SK-N-SH (cell line): ENCODE results near the gene FAM83E. TPM values are rescaled to one million over a fixed set of nuclear protein-coding genes. Genes with fewer than 3 reads are reported as not detected.

Source experiments
- CTCF ChIA-PET: fragments of 300-600, 350-600 bp; formaldehyde crosslinking; extraction: SDS; loops from one replicate; lab custom pipeline; 2021; lab: Yijun Ruan, JAX
- POLR2A ChIA-PET: fragments of 350-600 bp; sonication (Branson Sonifier 250); formaldehyde crosslinking; extraction: SDS; loops from one replicate; lab custom pipeline; 2020; ENCODE audit warnings: antibody characterized with exemption, inconsistent platforms; lab: Yijun Ruan, JAX
- DNase-seq: peaks from one replicate; pipeline ENCODE4 v3.0.0; 2012
- H2AFZ ChIP-seq: fragments of 200-600 bp; sonication (generic); 2 replicates; pipeline ENCODE4 v1.8.1; 2016; ENCODE audit warnings: antibody characterized with exemption, mild to moderate bottlenecking, low read depth
- H3F3A ChIP-seq: fragments of 200-600 bp; sonication (generic); replicated peaks from 2 replicates; pipeline ENCODE3; 2016; ENCODE audit warnings: antibody characterized with exemption, mild to moderate bottlenecking; ENCODE audit not compliant: insufficient read depth
- H3K27ac ChIP-seq, 2 experiments: fragments of 200-500 bp in 1 of 2; fragments of 200-600 bp in 1 of 2; sonication (Bioruptor generic) in 1 of 2; sonication (generic), shearing (Covaris generic) in 1 of 2; 2 replicates each; pipeline versions ENCODE4 v1.5.1 to v1.6.1; 2014 to 2016; ENCODE audit warnings: low read depth in 2 of 2, inconsistent platforms in 1 of 2, low read length in 1 of 2, mild to moderate bottlenecking in 1 of 2, mixed read lengths in 1 of 2
- H3K27me3 ChIP-seq: fragments of 200-600 bp; sonication (generic), shearing (Covaris generic); 2 replicates; pipeline ENCODE4 v1.6.1; 2016; ENCODE audit warnings: mixed run types; ENCODE audit not compliant: insufficient read depth
- H3K36me3 ChIP-seq, 2 experiments: fragments of 200-500 bp in 1 of 2; fragments of 200-600 bp in 1 of 2; sonication (Bioruptor generic) in 1 of 2; sonication (generic) in 1 of 2; replicated peaks in 1 of 2; 2 replicates each; pipeline versions ENCODE3 to v1.5.1; 2014 to 2016; ENCODE audit warnings: low read length in 1 of 2, mild to moderate bottlenecking in 1 of 2; ENCODE audit not compliant: insufficient read depth in 2 of 2, control insufficient read depth in 1 of 2
- H3K4me1 ChIP-seq, 2 experiments: fragments of 200-500 bp in 1 of 2; fragments of 200-600 bp in 1 of 2; sonication (Bioruptor generic) in 1 of 2; sonication (generic), shearing (Covaris generic) in 1 of 2; 2 replicates each; pipeline versions ENCODE4 v1.5.1 to v1.6.1; 2014 to 2016; ENCODE audit warnings: low read depth in 1 of 2, low read length in 1 of 2, mixed run types in 1 of 2; ENCODE audit not compliant: insufficient read depth in 2 of 2, control insufficient read depth in 1 of 2
- H3K4me2 ChIP-seq: fragments of 200-600 bp; sonication (generic), shearing (Covaris generic); 2 replicates; pipeline ENCODE4 v1.6.1; 2017; ENCODE audit warnings: mixed run types
- H3K4me3 ChIP-seq, 2 experiments: fragments of 200-500 bp in 1 of 2; fragments of 200-600 bp in 1 of 2; sonication (Bioruptor generic) in 1 of 2; sonication (generic), shearing (Covaris generic) in 1 of 2; 2 replicates each; pipeline versions ENCODE4 v1.5.1 to v1.8.1; 2014 to 2016; ENCODE audit warnings: low read depth in 2 of 2, inconsistent platforms in 1 of 2, low read length in 1 of 2, mild to moderate bottlenecking in 1 of 2, mixed read lengths in 1 of 2, moderate library complexity in 1 of 2
- H3K79me2 ChIP-seq: fragments of 200-600 bp; sonication (generic); 2 replicates; pipeline ENCODE4 v1.8.1; 2017; ENCODE audit warnings: mild to moderate bottlenecking; ENCODE audit not compliant: insufficient read depth
- H3K9ac ChIP-seq: fragments of 200-600 bp; sonication (generic); 2 replicates; pipeline ENCODE4 v1.6.1; 2017; ENCODE audit warnings: mixed run types
- H3K9me2 ChIP-seq: fragments of 200-600 bp; sonication (generic); 2 replicates; pipeline ENCODE4 v1.6.1; 2017; ENCODE audit warnings: mixed run types
- H3K9me3 ChIP-seq: fragments of 200-600 bp; sonication (generic); 2 replicates; pipeline ENCODE4 v1.6.1; 2017; ENCODE audit warnings: mixed run types, mild to moderate bottlenecking, moderate library complexity
- H4K20me1 ChIP-seq: fragments of 200-600 bp; sonication (generic); 2 replicates; pipeline ENCODE4 v1.6.1; 2017; ENCODE audit warnings: mild to moderate bottlenecking, mixed run types; ENCODE audit not compliant: insufficient read depth
- CHD2 ChIP-seq: fragments of 150-350 bp; IDR thresholded peaks from 2 replicates; pipeline ENCODE4 v1.6.1; 2018; ENCODE audit warnings: low read length; ENCODE audit not compliant: partially characterized antibody
- ELF1 ChIP-seq: IDR thresholded peaks from 2 replicates; pipeline ENCODE4 v1.4.0; 2012
- EP300 ChIP-seq, 2 experiments: IDR thresholded peaks; 2 replicates each; pipeline versions ENCODE4 v1.4.0 to v1.6.1; 2012; ENCODE audit warnings: borderline replicate concordance in 1 of 2, low read depth in 1 of 2, low read length in 1 of 2
- GABPA ChIP-seq: IDR thresholded peaks from 2 replicates; pipeline ENCODE4 v1.4.0; 2012; ENCODE audit warnings: low read depth, mild to moderate bottlenecking
- GATA2 ChIP-seq: sonication (generic); formaldehyde crosslinking; IDR thresholded peaks from 2 replicates; pipeline ENCODE4 v1.5.0; 2020; ENCODE audit warnings: mild to moderate bottlenecking, missing genetic modification reagents
- MEF2A ChIP-seq: IDR thresholded peaks from 2 replicates; pipeline ENCODE4 v1.4.0; 2012; ENCODE audit warnings: low read depth, borderline replicate concordance
- MXI1 ChIP-seq: IDR thresholded peaks from 2 replicates; pipeline ENCODE4 v1.6.1; 2012; ENCODE audit warnings: mild to moderate bottlenecking, low read depth, low read length, improper control_type of control experiment
- NRF1 ChIP-seq: IDR thresholded peaks from 2 replicates; pipeline ENCODE4 v1.6.1; 2012; ENCODE audit warnings: low read depth, mild to moderate bottlenecking, low read length
- POLR2AphosphoS5 ChIP-seq: IDR thresholded peaks from 2 replicates; pipeline ENCODE4 v1.6.1; 2012; ENCODE audit warnings: low read depth, low read length
- RAD21 ChIP-seq: IDR thresholded peaks from 2 replicates; pipeline ENCODE4 v1.6.1; 2012; ENCODE audit warnings: mild to moderate bottlenecking, low read length
- RXRA ChIP-seq: IDR thresholded peaks from 2 replicates; pipeline ENCODE4 v1.4.0; 2012; ENCODE audit warnings: low read depth, mild to moderate bottlenecking, borderline replicate concordance
- SIN3A ChIP-seq: IDR thresholded peaks from 2 replicates; pipeline ENCODE4 v1.6.1; 2012; ENCODE audit warnings: low read depth, mild to moderate bottlenecking, low read length, moderate library complexity, borderline replicate concordance
- SMC3 ChIP-seq: IDR thresholded peaks from 2 replicates; pipeline ENCODE4 v1.6.1; 2012; ENCODE audit warnings: low read depth, low read length, improper control_type of control experiment
- TEAD4 ChIP-seq: IDR thresholded peaks from 2 replicates; pipeline ENCODE4 v1.4.0; 2012; ENCODE audit warnings: mild to moderate bottlenecking, borderline replicate concordance; ENCODE audit not compliant: insufficient read depth
- YY1 ChIP-seq: IDR thresholded peaks from 2 replicates; pipeline ENCODE4 v1.4.0; 2012; ENCODE audit warnings: low read depth, mild to moderate bottlenecking
- WGBS: methylation state at CpG from one replicate; pipeline ENCODE4 v1.1.6; 2017; ENCODE audit warnings: low lambda C conversion rate; 5-methylcytosine and 5-hydroxymethylcytosine counted together
- polyA plus RNA-seq, 3 experiments: library from polyadenylated mRNA; depleted of rRNA; stranded (reverse); fragments of >200 nt; gene quantifications; 2 replicates each; pipeline ENCODE4 v1.2.3, GENCODE V29; 2012
- TF ChIP-seq, protein P1 (sequence below): fragments of 150-350 bp; IDR thresholded peaks from 2 replicates; pipeline ENCODE4 v1.6.1; 2016; ENCODE audit warnings: mild to moderate bottlenecking, low read depth, low read length
- TF ChIP-seq, protein P2 (sequence below): IDR thresholded peaks from 2 replicates; pipeline ENCODE4 v1.4.0; 2012; ENCODE audit warnings: low read depth, borderline replicate concordance
- TF ChIP-seq, protein P3 (sequence below): IDR thresholded peaks from 2 replicates; pipeline ENCODE4 v1.4.0; 2012; ENCODE audit warnings: low read depth
- TF ChIP-seq, protein P4 (sequence below): fragments of 150-350 bp; IDR thresholded peaks from 2 replicates; pipeline ENCODE4 v1.6.1; 2017; ENCODE audit warnings: antibody characterized with exemption, low read length, low read depth, borderline replicate concordance

FAM83E gene
- polyA plus RNA-seq, 1 of the 3 experiments (the other 2 are of a cell fraction) = 0.44 TPM

DNA sequence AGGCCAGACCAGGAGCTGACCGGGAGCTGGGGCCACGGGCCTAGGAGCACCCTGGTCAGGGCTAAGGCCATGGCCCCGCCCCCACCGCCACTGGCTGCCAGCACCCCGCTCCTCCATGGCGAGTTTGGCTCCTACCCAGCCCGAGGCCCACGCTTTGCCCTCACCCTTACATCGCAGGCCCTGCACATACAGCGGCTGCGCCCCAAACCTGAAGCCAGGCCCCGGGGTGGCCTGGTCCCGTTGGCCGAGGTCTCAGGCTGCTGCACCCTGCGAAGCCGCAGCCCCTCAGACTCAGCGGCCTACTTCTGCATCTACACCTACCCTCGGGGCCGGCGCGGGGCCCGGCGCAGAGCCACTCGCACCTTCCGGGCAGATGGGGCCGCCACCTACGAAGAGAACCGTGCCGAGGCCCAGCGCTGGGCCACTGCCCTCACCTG lies 11.0 kb upstream of the FAM83E start (continued):
- TF ChIP-seq, protein P1, sequence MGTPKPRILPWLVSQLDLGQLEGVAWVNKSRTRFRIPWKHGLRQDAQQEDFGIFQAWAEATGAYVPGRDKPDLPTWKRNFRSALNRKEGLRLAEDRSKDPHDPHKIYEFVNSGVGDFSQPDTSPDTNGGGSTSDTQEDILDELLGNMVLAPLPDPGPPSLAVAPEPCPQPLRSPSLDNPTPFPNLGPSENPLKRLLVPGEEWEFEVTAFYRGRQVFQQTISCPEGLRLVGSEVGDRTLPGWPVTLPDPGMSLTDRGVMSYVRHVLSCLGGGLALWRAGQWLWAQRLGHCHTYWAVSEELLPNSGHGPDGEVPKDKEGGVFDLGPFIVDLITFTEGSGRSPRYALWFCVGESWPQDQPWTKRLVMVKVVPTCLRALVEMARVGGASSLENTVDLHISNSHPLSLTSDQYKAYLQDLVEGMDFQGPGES = no peak
- TF ChIP-seq, protein P2, sequence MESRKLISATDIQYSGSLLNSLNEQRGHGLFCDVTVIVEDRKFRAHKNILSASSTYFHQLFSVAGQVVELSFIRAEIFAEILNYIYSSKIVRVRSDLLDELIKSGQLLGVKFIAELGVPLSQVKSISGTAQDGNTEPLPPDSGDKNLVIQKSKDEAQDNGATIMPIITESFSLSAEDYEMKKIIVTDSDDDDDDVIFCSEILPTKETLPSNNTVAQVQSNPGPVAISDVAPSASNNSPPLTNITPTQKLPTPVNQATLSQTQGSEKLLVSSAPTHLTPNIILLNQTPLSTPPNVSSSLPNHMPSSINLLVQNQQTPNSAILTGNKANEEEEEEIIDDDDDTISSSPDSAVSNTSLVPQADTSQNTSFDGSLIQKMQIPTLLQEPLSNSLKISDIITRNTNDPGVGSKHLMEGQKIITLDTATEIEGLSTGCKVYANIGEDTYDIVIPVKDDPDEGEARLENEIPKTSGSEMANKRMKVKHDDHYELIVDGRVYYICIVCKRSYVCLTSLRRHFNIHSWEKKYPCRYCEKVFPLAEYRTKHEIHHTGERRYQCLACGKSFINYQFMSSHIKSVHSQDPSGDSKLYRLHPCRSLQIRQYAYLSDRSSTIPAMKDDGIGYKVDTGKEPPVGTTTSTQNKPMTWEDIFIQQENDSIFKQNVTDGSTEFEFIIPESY = no peak
- TF ChIP-seq RXRA (no peak), CHD2 (no peak)

DNA sequence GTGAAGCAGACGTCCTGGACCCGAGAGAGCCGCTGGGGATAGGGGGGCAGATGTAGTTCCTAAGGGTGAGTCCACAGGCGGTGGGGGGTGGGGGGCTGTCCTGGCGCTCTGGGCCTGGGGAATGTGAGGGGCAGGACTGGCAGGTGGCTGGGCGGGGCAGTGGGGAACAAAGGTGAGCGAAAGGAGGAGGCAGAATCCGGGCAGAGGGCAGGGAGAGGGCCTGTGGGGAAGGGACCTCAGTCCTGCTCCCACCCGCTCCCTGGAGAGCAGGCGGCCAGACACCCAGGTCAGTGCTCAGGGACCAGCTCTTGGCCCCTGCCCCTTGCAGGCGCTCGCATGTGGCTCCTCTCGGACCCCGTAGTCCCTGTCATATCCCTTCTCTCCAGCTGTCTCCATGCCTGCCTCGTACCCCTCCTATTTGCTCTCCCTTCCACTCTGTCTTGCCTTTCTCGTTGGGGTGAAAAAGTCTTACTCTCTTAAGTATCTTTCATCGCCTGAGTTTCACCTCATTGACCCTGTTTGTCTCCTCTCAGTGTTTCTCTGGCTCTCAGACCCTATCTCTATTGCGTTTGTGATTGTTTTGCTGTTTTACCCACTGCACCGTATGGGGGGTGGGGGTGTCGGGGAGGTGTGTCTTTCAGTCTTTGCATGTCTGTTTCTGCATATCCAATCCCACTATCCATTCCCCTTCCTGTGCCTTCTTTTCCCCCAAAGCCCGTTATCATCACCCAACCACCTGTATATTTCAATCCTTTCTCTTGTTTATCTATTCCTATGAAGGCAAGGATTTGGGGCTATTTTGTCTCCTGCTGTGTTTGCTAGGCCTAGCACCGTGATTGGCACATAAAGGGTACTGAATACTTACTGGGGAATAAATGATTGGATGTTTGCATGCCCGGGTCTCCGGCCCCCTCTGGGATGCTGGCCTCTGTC lies 10.2 kb upstream of the FAM83E start:
- 56% methylated on average over 24 of the region's 24 CpGs for WGBS
- TF ChIP-seq, protein P3, sequence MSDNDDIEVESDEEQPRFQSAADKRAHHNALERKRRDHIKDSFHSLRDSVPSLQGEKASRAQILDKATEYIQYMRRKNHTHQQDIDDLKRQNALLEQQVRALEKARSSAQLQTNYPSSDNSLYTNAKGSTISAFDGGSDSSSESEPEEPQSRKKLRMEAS = no peak
- TF ChIP-seq SIN3A (no peak), ELF1 (no peak)
- Histone ChIP-seq H3K9me2 (no peaks in the 10 kb centered on the region), H3K9me3 (no peaks in the 10 kb centered on the region), H3K4me2 (peak overlapping the region; percentile 98), H3K79me2 (peaks cover 10% of the 10 kb centered on the region), H3K27ac (peak overlapping the region; percentile 35 to 69; a peak in 3 of 4 replicates), H3K27me3 (no peaks in the 10 kb centered on the region), H4K20me1 (no peaks in the 10 kb centered on the region), H3K9ac (peak overlapping the region; percentile 74), H3K4me3 (peak overlapping the region; percentile 64 to 68), H2AFZ (no peak overlapping the region), H3K4me1 (peaks cover 4 to 22% of the 10 kb centered on the region in 2 experiments; a peak in 2 of 4 replicates), H3K36me3 (peaks cover 9 to 10% of the 10 kb centered on the region in 2 experiments), H3F3A (peaks cover 19% of the 10 kb centered on the region)
- ChIA-PET POLR2A (interaction anchor here (1.5 kb wide), 1 partner anchor 9 kb away, joined by 3 read pairs; no protein-coding TSS in a partner anchor), CTCF (interaction anchor here (2.2 kb wide), 1 partner anchor 36 kb away, joined by 7 read pairs; no protein-coding TSS in a partner anchor)
- DNase-seq = no peak

DNA sequence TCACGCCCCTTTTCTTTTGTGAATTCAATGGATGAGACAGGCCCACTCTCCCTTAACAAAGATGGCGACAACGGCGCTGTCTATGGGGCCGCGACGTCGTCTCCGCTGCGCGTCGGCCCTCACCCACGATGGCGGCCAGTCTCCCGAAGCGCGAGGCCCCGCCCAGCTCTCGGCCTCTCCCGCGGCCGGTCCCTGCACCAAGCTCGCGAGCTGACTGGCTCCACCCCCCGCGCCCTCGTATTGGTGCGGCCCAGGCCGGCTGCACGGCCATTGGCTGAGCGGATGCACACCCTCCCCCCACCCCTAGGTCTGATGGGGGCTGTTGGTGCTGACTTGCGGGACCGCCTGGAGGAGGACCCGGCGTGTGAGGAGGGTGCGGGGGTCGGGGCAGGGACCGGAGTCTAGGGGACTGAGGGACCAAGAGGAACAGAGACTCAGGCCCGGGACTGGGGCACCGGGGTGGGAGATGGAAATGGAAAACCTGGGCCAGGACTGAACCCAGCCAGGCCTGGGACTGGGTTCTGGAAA lies 9.3 kb upstream of the FAM83E start:
- Histone ChIP-seq H3K36me3 (peaks cover 3 to 4% of the 10 kb centered on the region in 2 experiments), H2AFZ (peak overlapping the region; percentile 77; the same call in 1 of the 2 replicates), H3K4me3 (peak overlapping the region; percentile 64 to 68), H3K4me2 (peak overlapping the region; percentile 98), H3F3A (peaks cover 22% of the 10 kb centered on the region), H3K79me2 (peaks cover 10% of the 10 kb centered on the region), H3K4me1 (peaks cover 4 to 26% of the 10 kb centered on the region in 2 experiments; a peak in 2 of 4 replicates), H4K20me1 (no peaks in the 10 kb centered on the region), H3K9ac (peak overlapping the region; percentile 74), H3K27ac (peak overlapping the region; percentile 78 to 98), H3K9me2 (no peaks in the 10 kb centered on the region), H3K27me3 (no peaks in the 10 kb centered on the region), H3K9me3 (no peaks in the 10 kb centered on the region)
- ChIA-PET POLR2A (interaction anchor here (0.9 to 1.5 kb wide), 5 partner anchors 8 to 27 kb away, joined by 3 to 13 read pairs (median 5); partner anchors contain the start of gene CA11), CTCF (interaction anchor here (1.6 to 2.2 kb wide), 2 partner anchors 16 to 35 kb away, joined by 5 to 7 read pairs; no protein-coding TSS in a partner anchor)
- DNase-seq = peak; percentile 97
- WGBS = 10% methylated on average over 35 of the region's 40 CpGs
- TF ChIP-seq MXI1 (peak; percentile 46; the same call in 1 of the 2 replicates), EP300 (IDR thresholded peaks at IDR 0.05; ENCODE audit: borderline replicate concordance in 1 of 2, low read depth in 1 of 2, low read length in 1 of 2) (no peak), MEF2A (no peak), TEAD4 (no peak), RAD21 (no peak), NRF1 (no peak), POLR2AphosphoS5 (no peak; the same call in 1 of the 2 replicates), CHD2 (peak; percentile 92), YY1 (peak; percentile 99), GABPA (no peak), GATA2 (CRISPR knock-in tag) (no peak), RXRA (no peak), SMC3 (no peak)
- TF ChIP-seq, protein P4, sequence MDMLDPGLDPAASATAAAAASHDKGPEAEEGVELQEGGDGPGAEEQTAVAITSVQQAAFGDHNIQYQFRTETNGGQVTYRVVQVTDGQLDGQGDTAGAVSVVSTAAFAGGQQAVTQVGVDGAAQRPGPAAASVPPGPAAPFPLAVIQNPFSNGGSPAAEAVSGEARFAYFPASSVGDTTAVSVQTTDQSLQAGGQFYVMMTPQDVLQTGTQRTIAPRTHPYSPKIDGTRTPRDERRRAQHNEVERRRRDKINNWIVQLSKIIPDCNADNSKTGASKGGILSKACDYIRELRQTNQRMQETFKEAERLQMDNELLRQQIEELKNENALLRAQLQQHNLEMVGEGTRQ = no peak
